ENCODE results near the gene SLFN12.

The SLFN12 gene

GRCh38 chr17:35373534-35373983 is 58.7 kb downstream of the SLFN12 start, which contains the start of gene SLFN11 (continued):
- TF ChIP-seq ZFHX2 (tag by site-specific recombination; conservative IDR thresholded peaks at IDR 0.05), result peak; percentile 97
- TF ChIP-seq SALL2 (tag by site-specific recombination; IDR thresholded peaks at IDR 0.05; ENCODE audit: borderline replicate concordance), result no peak
- TF ChIP-seq ZNF18 (tag by site-specific recombination; IDR thresholded peaks at IDR 0.05), result no peak
- peak; percentile 100 for TF ChIP-seq ZNF366 (tag by site-specific recombination; conservative IDR thresholded peaks at IDR 0.05)
- peak; percentile 81; the same call in 1 of the 2 replicates for TF ChIP-seq KLF8 (tag by site-specific recombination; IDR thresholded peaks at IDR 0.05)
- TF ChIP-seq GLIS2 (tag by site-specific recombination; IDR thresholded peaks at IDR 0.05), result peak; percentile 87
- 0 out of 2 replicates have a peak, but pooled peaks have one; percentile 32 for TF ChIP-seq ZNF596 (tag by site-specific recombination; IDR thresholded peaks at IDR 0.05)
- TF ChIP-seq PRDM4 (tag by site-specific recombination; IDR thresholded peaks at IDR 0.05), result no peak
- TF ChIP-seq SETDB1 (IDR thresholded peaks at IDR 0.05; ENCODE audit: insufficient read length, low read length), result no peak
- no peak for TF ChIP-seq ZNF610 (tag by site-specific recombination; IDR thresholded peaks at IDR 0.05; ENCODE audit: borderline replicate concordance)
- no peak for TF ChIP-seq ZNF580 (tag by site-specific recombination; IDR thresholded peaks at IDR 0.05)
- TF ChIP-seq ZNF202 (tag by site-specific recombination; IDR thresholded peaks at IDR 0.05; ENCODE audit: borderline replicate concordance), result no peak
- no peak for TF ChIP-seq ZNF404 (tag by site-specific recombination; IDR thresholded peaks at IDR 0.05)
- no peak for TF ChIP-seq ZNF114 (tag by site-specific recombination; IDR thresholded peaks at IDR 0.05)
- TF ChIP-seq MYNN (tag by site-specific recombination; IDR thresholded peaks at IDR 0.05; ENCODE audit: borderline replicate concordance), result no peak
- no peak for TF ChIP-seq ZNF449 (tag by site-specific recombination; IDR thresholded peaks at IDR 0.05)
- no peak; the same call in 1 of the 2 replicates for TF ChIP-seq ZBTB8A (tag by site-specific recombination; IDR thresholded peaks at IDR 0.05)
- no peak for TF ChIP-seq KLF7 (tag by site-specific recombination; IDR thresholded peaks at IDR 0.05; ENCODE audit: borderline replicate concordance)
- TF ChIP-seq OVOL3 (tag by site-specific recombination; IDR thresholded peaks at IDR 0.05), result no peak
- no peak for TF ChIP-seq ZNF433 (tag by site-specific recombination; IDR thresholded peaks at IDR 0.05; ENCODE audit: low read depth)
- TF ChIP-seq ZNF350 (tag by site-specific recombination; IDR thresholded peaks at IDR 0.05), result no peak
- TF ChIP-seq GFI1B (tag by site-specific recombination; IDR thresholded peaks at IDR 0.05), result no peak
- no peak for TF ChIP-seq ZNF791 (tag by site-specific recombination; IDR thresholded peaks at IDR 0.05)
- no peak for TF ChIP-seq ZNF274 (IDR thresholded peaks at IDR 0.05; ENCODE audit: low read length)
- no peak for TF ChIP-seq ZNF274 (tag by site-specific recombination; IDR thresholded peaks at IDR 0.05; ENCODE audit: borderline replicate concordance)
- peak; percentile 17; the same call in 1 of the 2 replicates for TF ChIP-seq ZNF660 (tag by site-specific recombination; IDR thresholded peaks at IDR 0.05)
- TF ChIP-seq ZNF529 (tag by site-specific recombination; IDR thresholded peaks at IDR 0.05; ENCODE audit: insufficient replicate concordance), result no peak
- TF ChIP-seq PRDM2 (tag by site-specific recombination; IDR thresholded peaks at IDR 0.05; ENCODE audit: borderline replicate concordance), result no peak
- TF ChIP-seq KLF1 (tag by site-specific recombination; IDR thresholded peaks at IDR 0.05), result peak; percentile 53; the same call in 1 of the 2 replicates
- TF ChIP-seq ZNF768 (tag by site-specific recombination; IDR thresholded peaks at IDR 0.05), result no peak
